Activated B cell treated with CpG ODN at 0.5 μM for 24 hours (primary cell): ENCODE measurements around the gene ZFYVE21. TPM values are rescaled to one million over a fixed set of nuclear protein-coding genes. Genes with fewer than 3 reads are reported as not detected.

Experiments
- ATAC-seq: fragments of 200-7000 bp; cut with Tn5 transposase; one replicate; pipeline ENCODE4 v1.10.0; 2021; ENCODE audit warnings: low read depth, mild to moderate bottlenecking, moderate library complexity
- CTCF ChIA-PET: fragments of 350-600 bp; sonication (Branson Sonifier 250); formaldehyde crosslinking; loops from one replicate; lab custom pipeline; 2021; ENCODE audit warnings: antibody characterized with exemption; lab: Charles Lee
- POLR2A ChIA-PET: fragments of 350-600 bp; sonication (Branson Sonifier 250); formaldehyde crosslinking; loops from one replicate; lab custom pipeline; 2021; ENCODE audit warnings: antibody characterized with exemption; lab: Charles Lee
- DNase-seq: peaks from one replicate; pipeline ENCODE4 v3.0.0; 2022
- H3K27ac Mint-ChIP-seq: one replicate; pipeline ENCODE4 v1.8.0; 2020; ENCODE audit warnings: mixed read lengths
- H3K27me3 Mint-ChIP-seq: one replicate; pipeline ENCODE4 v1.8.0; 2021; ENCODE audit warnings: mixed read lengths
- H3K36me3 Mint-ChIP-seq: one replicate; pipeline ENCODE4 v1.8.0; 2021; ENCODE audit warnings: low read depth, mixed read lengths
- H3K4me1 Mint-ChIP-seq: one replicate; pipeline ENCODE4 v1.8.0; 2021; ENCODE audit warnings: mixed read lengths
- H3K4me3 Mint-ChIP-seq: one replicate; pipeline ENCODE4 v1.8.0; 2020; ENCODE audit warnings: mild to moderate bottlenecking, mixed read lengths
- H3K9me3 Mint-ChIP-seq: one replicate; pipeline ENCODE4 v1.8.0; 2020; ENCODE audit warnings: mixed read lengths
- intact Hi-C: fragments of 100-400 bp; cut with micrococcal nuclease; formaldehyde crosslinking; loops from one replicate; pipeline ENCODE4 v1.15.1; 2024
- total RNA-seq: library from RNA; stranded (reverse); gene quantifications from 2 replicates; pipeline ENCODE4 v1.2.3, GENCODE V29; 2022
- TF ChIP-seq, protein P1 (sequence below): fragments of 200-600 bp; IDR thresholded peaks from one replicate; pipeline ENCODE4 v1.8.0; 2022; ENCODE audit warnings: antibody characterized with exemption, mild to moderate bottlenecking

ZFYVE21 gene
- total RNA-seq, 1 donor from 2014 or later: 16.7 TPM

- no peak overlapping the region for H3K4me3 Mint-ChIP-seq
- intact Hi-C loops: no loop called here
- H3K27ac Mint-ChIP-seq: peak overlapping the region; percentile 66
- H3K4me1 Mint-ChIP-seq: peaks cover 51% of the 10 kb centered on the region
- ATAC-seq: no peak
- POLR2A ChIA-PET: interaction anchor here (1.2 to 2.0 kb wide), 2 partner anchors 12 to 13 kb away, joined by 3 to 7 read pairs; partner anchors contain the start of genes XRCC3 and ZFYVE21
- TF ChIP-seq, protein P1, sequence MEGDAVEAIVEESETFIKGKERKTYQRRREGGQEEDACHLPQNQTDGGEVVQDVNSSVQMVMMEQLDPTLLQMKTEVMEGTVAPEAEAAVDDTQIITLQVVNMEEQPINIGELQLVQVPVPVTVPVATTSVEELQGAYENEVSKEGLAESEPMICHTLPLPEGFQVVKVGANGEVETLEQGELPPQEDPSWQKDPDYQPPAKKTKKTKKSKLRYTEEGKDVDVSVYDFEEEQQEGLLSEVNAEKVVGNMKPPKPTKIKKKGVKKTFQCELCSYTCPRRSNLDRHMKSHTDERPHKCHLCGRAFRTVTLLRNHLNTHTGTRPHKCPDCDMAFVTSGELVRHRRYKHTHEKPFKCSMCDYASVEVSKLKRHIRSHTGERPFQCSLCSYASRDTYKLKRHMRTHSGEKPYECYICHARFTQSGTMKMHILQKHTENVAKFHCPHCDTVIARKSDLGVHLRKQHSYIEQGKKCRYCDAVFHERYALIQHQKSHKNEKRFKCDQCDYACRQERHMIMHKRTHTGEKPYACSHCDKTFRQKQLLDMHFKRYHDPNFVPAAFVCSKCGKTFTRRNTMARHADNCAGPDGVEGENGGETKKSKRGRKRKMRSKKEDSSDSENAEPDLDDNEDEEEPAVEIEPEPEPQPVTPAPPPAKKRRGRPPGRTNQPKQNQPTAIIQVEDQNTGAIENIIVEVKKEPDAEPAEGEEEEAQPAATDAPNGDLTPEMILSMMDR: no peak
- CTCF ChIA-PET: interaction anchor here (1.7 kb wide), 1 partner anchor 23 kb away, joined by 4 read pairs; no protein-coding TSS in a partner anchor
- no peaks in the 10 kb centered on the region for H3K27me3 Mint-ChIP-seq
- H3K9me3 Mint-ChIP-seq: no peaks in the 10 kb centered on the region
- no peak for DNase-seq
- peaks cover 42% of the 10 kb centered on the region for H3K36me3 Mint-ChIP-seq
Measured at GRCh38 chr14:103702497-103703432, 12.8 kb upstream of the ZFYVE21 start.

GRCh38 chr14:103703433-103704385, 11.9 kb upstream of the ZFYVE21 start:
- intact Hi-C loops: no loop called here
- Mint-ChIP-seq H3K27me3 (no peaks in the 10 kb centered on the region), H3K4me1 (peaks cover 45% of the 10 kb centered on the region), H3K4me3 (no peak overlapping the region), H3K27ac (no peak overlapping the region), H3K9me3 (no peaks in the 10 kb centered on the region), H3K36me3 (peaks cover 45% of the 10 kb centered on the region)
- ATAC-seq: no peak
- POLR2A ChIA-PET: interaction anchor here (0.5 kb wide), 1 partner anchor 54 kb away, joined by 3 read pairs; no protein-coding TSS in a partner anchor
- CTCF ChIA-PET: no interaction called here
- no peak for DNase-seq
- TF ChIP-seq, protein P1: no peak

DNA sequence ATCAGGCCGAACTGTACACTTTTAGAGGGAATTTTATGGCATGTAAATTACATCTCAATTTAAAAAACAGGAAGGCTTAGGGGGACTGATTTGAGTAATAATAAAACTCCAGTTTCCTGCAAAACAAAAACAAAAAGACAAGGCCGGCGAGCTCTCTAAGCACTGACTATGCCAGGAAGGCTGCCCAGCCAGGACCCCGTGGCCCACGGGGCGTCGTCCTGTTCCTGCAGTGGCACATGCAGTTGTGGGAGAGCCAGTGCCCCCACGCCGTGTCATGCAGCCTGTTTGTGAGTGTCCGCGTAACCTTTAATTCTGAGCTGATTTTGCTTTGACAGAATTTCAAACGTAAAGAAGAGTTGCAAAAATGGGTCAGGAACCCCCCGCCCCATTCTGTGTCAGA, 10.9 kb upstream of the ZFYVE21 start:
- Mint-ChIP-seq H3K9me3 (no peaks in the 10 kb centered on the region), H3K27ac (no peak overlapping the region), H3K27me3 (no peaks in the 10 kb centered on the region), H3K36me3 (peaks cover 52% of the 10 kb centered on the region), H3K4me1 (peaks cover 36% of the 10 kb centered on the region), H3K4me3 (no peak overlapping the region)
- intact Hi-C loops: no loop called here
- CTCF ChIA-PET: no interaction called here
- no peak for DNase-seq
- TF ChIP-seq, protein P1: no peak
- POLR2A ChIA-PET: interaction anchor here (0.5 to 0.9 kb wide), 2 partner anchors 11 to 55 kb away, joined by 3 read pairs; partner anchors contain the start of gene ZFYVE21
- no peak for ATAC-seq

DNA sequence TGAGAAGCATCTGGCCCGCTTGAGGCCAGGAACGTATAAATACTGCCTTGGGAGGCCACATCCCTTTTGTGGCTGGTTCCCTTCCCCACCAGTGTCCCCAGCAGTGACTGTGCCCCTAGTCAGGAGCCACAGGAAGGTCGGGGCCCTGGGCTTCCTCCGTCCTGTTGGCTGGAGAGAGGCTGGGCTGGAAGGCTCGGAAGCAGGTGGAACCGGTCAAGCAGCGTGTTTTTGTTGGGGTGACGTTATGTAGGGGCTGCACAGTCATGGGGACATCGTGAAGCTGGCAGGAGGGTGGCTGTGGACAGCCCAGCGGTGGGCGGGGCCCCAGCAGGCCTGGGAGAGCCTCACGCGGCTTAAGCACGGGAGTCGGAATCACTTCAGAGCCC, 10.5 kb upstream of the ZFYVE21 start:
- TF ChIP-seq, protein P1: no peak

More for the DNA sequence above, 10.5 kb upstream of the ZFYVE21 start:
- intact Hi-C loops: no loop called here
- ATAC-seq (no peak), DNase-seq (no peak)
- Mint-ChIP-seq H3K4me3 (no peak overlapping the region), H3K9me3 (no peaks in the 10 kb centered on the region), H3K4me1 (peaks cover 34% of the 10 kb centered on the region), H3K27me3 (no peaks in the 10 kb centered on the region), H3K36me3 (peaks cover 50% of the 10 kb centered on the region), H3K27ac (no peak overlapping the region)
- ChIA-PET CTCF (no interaction called here), POLR2A (interaction anchor here (0.9 kb wide), 1 partner anchor 11 kb away, joined by 3 read pairs; the partner anchor contains the start of gene ZFYVE21)
